AG09309 (cell line): ENCODE data around the gene CFAP251.

ENCODE experiments used
- DNase-seq: peaks from one replicate; pipeline ENCODE4 v3.0.0-alpha.2; 2010; ENCODE audit warnings: low read depth
- H3K4me3 ChIP-seq: 2 replicates; pipeline ENCODE4 v1.5.1; 2011; ENCODE audit warnings: mild to moderate bottlenecking, low read depth, low read length, moderate library complexity; ENCODE audit not compliant: control insufficient read depth
- CTCF ChIP-seq: IDR thresholded peaks from 2 replicates; pipeline ENCODE4 v1.5.1; 2011; ENCODE audit warnings: mild to moderate bottlenecking, low read depth, low read length, inconsistent platforms; ENCODE audit not compliant: insufficient read depth, control insufficient read depth; ENCODE audit errors: missing control alignments

Gene CFAP251

GRCh38 chr12:121932914-121933521, 14.6 kb downstream of the CFAP251 start:
- no peak for DNase-seq
- TF ChIP-seq CTCF = no peak
- H3K4me3 ChIP-seq = no peak overlapping the region

GRCh38 chr12:121933522-121934308, 15.3 kb downstream of the CFAP251 start:
- no peak for TF ChIP-seq CTCF
- H3K4me3 ChIP-seq = no peak overlapping the region
- no peak for DNase-seq

GRCh38 chr12:121934309-121934664, 15.9 kb downstream of the CFAP251 start:
- TF ChIP-seq CTCF = no peak
- no peak overlapping the region for H3K4me3 ChIP-seq
- no peak for DNase-seq

GRCh38 chr12:121937654-121938053, 19.3 kb downstream of the CFAP251 start:
- H3K4me3 ChIP-seq = no peak overlapping the region
- no peak for DNase-seq
- no peak for TF ChIP-seq CTCF

- DNase-seq = no peak
- no peak overlapping the region for H3K4me3 ChIP-seq
- no peak for TF ChIP-seq CTCF
Observed at GRCh38 chr12:121939186-121939585, 20.8 kb downstream of the CFAP251 start.

GRCh38 chr12:121939992-121940766, 21.8 kb downstream of the CFAP251 start:
- DNase-seq = no peak
- no peak for TF ChIP-seq CTCF
- H3K4me3 ChIP-seq = no peak overlapping the region
